GM21367 (cell line): ENCODE measurements around the gene COPB1.
"Not testable (repeated sequence)": the region's sequence is repeated elsewhere in the genome, so short reads cannot be mapped to it uniquely, and the experiment has no call there.

Experiments
- ATAC-seq: cut with Tn5 transposase; IDR thresholded peaks from one replicate; pipeline ENCODE4 v1.9.1; 2021; ENCODE audit not compliant: unreplicated experiment

Gene COPB1

GRCh38 chr11:14499560-14500180, at the start of gene COPB1:
COPB1 (minus strand) TSS chr11:14499811; CDS start chr11:14498928, 883 bp downstream.
- ATAC-seq: peak; percentile 92

GRCh38 chr11:14547440-14547839, 47.8 kb upstream of the COPB1 start:
- no peak for ATAC-seq

- ATAC-seq: no peak
These were observed 47.1 kb upstream of the COPB1 start for GRCh38 chr11:14546672-14547071.

DNA sequence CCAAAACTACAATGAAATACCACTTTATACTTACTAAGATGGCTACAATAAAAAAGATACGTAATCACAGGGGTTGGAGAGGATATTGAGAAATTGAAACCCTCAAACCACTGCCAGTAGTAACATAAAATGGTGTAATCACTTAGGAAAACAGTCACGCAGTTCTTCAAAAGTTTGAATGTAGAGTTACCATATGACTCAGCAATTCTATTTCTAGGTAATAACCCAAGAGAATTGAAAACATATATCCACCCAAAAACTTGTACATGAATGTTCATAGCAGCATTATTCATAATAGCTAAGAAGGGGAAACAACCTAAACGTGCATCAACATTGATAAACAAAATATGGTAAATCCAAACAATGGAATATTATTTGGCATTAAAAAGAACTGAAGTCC, 45.0 kb upstream of the COPB1 start:
- ATAC-seq: peak; percentile 78

GRCh38 chr11:14543260-14543659, 43.6 kb upstream of the COPB1 start:
- no peak for ATAC-seq

GRCh38 chr11:14542324-14542723, 42.7 kb upstream of the COPB1 start:
- no peak for ATAC-seq

- ATAC-seq: no peak
These were observed 41.8 kb upstream of the COPB1 start for GRCh38 chr11:14541192-14541947.

GRCh38 chr11:14539982-14540421, 40.4 kb upstream of the COPB1 start:
- no peak for ATAC-seq

DNA sequence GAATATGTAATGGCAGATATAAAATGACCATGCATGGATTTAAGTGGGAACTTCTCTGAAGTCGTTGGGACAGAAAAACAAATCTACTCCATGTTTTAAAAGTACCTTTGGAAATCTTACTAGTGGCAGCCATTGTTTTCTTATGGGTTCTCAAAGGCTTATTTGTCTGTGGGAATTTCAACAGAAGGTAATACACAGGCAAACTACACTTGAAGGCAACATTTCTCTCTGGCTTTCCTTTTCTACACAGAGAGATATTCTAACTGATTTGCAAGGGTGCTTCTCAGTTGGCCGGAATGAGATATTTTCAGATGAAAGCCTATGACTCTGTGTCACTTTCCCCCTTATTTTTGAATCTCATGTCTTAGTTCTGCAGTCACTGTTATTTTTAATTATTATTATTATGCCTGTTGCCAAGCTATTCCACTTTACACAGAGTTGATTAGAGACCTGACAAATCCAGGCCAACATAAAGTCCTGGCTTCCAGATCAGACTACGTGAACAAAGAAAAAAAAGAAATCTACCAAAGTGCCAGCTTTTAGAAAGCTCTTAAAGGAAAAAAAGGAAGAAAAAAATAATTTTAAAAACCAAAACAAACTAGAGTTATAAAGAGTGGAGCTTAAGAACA, 39.4 kb upstream of the COPB1 start:
- ATAC-seq: no peak

DNA sequence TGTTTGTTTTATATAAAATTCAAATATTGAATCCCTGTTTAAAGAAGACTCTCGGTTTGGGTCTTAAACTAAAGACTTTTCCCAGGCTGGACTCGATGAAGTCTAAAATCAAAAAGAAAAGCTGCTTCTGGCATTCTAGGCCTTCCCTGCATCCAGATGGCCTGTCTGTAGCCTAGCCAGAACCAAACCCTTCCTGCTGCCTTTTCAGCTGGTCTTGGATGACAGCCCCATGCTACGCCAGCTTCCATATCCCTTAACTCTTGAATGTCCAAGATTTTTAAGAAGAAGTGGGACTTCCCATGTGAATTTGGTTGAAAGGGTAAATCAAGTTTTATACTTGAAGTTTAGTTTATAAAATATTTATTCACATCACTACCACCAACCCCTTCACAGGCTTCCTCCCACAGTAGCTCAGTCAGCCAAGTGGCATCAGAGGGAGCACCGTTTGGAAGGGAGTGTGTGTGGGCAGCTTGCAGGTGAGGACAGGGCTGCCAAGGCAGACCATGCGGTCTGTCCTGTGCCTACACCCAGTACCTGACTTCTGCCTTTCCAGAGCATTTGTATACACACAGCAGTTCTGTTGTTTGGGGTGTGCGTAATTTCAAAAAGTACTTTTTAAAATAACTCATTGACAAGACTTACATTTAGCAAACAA, 38.8 kb upstream of the COPB1 start:
- no peak for ATAC-seq

DNA sequence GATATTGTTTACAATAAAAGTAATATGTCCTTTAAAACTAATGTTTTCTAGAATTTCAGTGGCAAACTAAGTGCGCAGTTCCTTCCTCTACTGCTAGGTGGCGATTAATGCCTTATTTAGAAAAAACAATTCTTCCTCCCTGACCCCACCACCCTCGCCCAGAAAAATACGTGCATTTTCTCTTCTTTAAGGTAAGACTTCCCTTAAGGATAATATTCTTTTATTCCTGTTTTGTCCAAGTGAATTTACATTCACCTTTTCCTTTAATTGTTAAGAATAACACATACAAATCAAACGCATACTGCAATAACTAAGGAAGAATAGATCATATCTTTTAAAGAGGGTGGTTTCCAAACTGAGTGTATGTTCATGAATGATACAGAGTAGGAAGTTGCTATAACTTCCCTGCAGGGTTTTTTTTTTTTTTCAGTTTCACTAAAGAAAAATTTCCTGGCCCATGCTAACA, 37.6 kb upstream of the COPB1 start:
- ATAC-seq: no peak

DNA sequence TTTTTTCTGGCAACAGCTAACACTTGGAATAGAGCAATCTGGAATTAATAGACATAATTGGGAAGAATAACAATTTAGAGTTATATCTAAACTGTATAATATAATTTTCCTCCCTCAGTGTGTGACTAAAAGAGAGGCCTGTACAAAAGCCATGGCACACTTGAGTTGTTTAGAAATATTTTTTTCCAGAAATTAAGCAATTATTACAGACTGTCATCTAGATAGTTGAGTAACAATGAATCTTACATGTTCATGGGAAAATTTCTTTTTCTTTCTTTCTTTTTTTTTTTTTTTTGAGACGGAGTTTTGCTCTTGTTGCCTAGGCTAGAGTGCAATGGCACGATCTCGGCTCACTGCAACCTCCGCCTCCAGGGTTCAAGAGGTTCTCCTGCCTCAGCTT, 35.6 kb upstream of the COPB1 start:
- not testable (repeated sequence) for ATAC-seq

DNA sequence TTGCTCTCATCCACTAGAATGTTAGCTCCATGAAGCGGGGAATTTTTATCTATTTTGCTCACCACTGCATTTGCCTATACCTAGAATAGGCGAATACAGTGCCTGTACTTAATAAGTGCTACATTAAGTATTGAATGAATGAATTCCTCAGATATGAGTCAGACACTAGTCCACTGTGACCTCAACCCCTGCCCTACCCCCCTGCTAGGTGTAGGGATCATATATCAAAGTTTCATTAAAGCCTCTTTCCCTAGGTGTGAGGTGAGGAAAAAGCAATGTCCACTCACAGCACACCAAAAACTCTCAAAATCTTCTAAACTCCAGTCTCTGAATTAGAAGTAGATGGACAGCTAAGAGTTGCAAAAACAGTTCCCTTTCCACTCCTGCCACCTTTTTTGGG, 30.3 kb upstream of the COPB1 start:
- ATAC-seq: no peak

DNA sequence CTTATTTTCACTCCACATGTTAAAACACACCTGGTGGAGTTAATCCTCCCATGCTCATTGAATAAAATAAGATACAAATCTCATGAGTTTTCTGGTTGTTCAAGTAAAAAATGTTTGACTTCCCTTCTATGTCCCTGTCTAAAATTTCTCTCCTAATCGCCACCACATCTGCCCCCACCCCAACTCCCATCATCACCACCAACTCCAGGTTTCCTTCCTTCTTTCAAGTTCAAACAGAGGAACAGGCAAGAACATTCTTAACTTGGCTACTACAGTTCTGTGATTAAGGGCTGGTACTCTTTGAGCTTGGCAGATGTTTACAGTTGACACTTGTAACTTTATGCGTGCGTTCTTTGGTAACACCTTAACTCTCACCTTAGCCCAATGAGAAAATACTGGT, 29.7 kb upstream of the COPB1 start:
- ATAC-seq: no peak

- no peak for ATAC-seq
These were observed 23.2 kb upstream of the COPB1 start for GRCh38 chr11:14522801-14523200.

- ATAC-seq: no peak
These were observed 22.6 kb upstream of the COPB1 start for GRCh38 chr11:14522245-14522644.

DNA sequence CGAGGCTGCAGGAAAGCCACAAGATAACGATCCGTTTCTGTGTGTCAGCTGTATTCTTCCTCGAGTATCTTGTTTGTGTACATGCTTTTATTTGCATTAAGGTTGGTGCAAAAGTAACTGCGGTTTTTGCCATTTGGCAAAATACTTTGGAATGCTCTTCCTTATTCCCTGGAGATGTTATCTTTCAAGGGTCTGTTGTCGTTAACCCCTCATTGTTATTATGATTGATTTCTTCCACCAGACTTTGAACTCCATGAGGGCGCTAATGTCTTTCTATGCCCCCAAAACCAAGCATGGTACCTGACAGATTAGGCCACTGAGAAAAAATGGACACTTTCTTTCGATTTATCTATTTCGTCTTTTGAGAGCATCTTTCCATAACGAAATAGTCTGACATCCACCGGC, 21.1 kb upstream of the COPB1 start:
- no peak for ATAC-seq

- peak; percentile 88 for ATAC-seq
These were observed 20.5 kb upstream of the COPB1 start, which contains the start of gene PSMA1 for GRCh38 chr11:14519917-14520746. PSMA1 (minus strand) TSS chr11:14520386; CDS start chr11:14520299, 87 bp downstream.

DNA sequence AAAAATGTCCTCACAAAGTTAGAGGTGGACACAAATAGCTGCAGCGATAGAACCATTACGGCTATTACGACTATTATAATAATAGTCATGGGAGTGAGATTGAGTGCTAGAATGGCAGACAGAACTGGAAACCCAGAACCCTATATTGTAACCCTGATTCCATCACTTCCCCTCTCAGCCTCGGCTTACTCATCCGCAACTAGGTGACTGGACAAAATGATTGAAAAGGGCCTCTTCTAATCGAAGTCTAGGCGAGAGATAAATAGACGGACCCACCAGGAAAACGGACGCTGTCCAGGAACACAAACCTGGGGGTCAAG, 19.9 kb upstream of the COPB1 start:
- peak; percentile 4 for ATAC-seq

- ATAC-seq: no peak
These were observed 19.2 kb upstream of the COPB1 start for GRCh38 chr11:14518820-14519219.

DNA sequence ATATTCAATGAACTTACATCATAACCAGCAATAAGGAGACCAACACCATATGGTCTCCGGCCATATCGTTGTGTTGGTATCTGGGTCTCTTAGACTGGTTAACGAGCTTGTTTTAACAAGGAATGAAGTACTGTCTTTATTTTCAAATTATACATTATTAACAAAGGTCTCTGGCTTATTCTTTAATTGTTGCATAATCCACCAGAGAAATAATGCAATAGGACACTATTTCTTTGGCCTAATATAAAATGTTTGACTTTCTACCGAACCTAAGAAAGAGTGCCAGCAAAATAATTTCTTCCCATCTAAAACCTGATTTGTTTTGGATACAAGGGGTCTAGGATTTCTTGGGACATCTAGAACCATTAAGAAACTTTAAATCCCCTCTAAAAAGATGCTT, 14.2 kb upstream of the COPB1 start:
- ATAC-seq: no peak
